ENCODE measurements around the gene PHLDA1. TPM values are rescaled to one million over a fixed set of nuclear protein-coding genes. Genes with fewer than 3 reads are reported as not detected.
A peak's percentile ranks its signal among the peaks of the same experiment; 100 is the strongest.

Gene PHLDA1
- total and polyA plus RNA-seq, 2 of the 4 experiments (the other 2 are of a cell fraction): 27.8 to 32.4 TPM

GRCh38 chr12:76038176-76038575 lies 6.6 kb upstream of the PHLDA1 start:
- POLR2A ChIA-PET (ENCODE audit: unreplicated experiment): no interaction called here
- no peak overlapping the region for H2BK120ac ChIP-seq (ENCODE audit: low read depth, low read length)
- H3K23ac ChIP-seq (ENCODE audit: low read depth, low read length): peak overlapping the region; percentile 48; the same call in 1 of the 2 replicates
- peaks cover 3% of the 10 kb centered on the region for H3K36me3 ChIP-seq (ENCODE audit: control insufficient read depth, insufficient read depth, low read length)
- no peak overlapping the region for H2BK15ac ChIP-seq (ENCODE audit: low read depth, low read length)
- DNase-seq (no peak), ATAC-seq (ENCODE audit: low read depth) (no peak)
- no peak overlapping the region for H3K4me3 ChIP-seq (ENCODE audit: insufficient read depth, low read depth, low read length)
- H3K4me1 ChIP-seq (ENCODE audit: control insufficient read depth, insufficient read depth, low read length): peaks cover 11% of the 10 kb centered on the region
- CTCF ChIA-PET: no interaction called here
- 50% methylated on average over 2 of the region's 2 CpGs; no CpG with 5 or more reads in 1 of the 2 experiments for WGBS, 2 experiments (ENCODE audit: extremely low coverage in 2 of 2, insufficient read length in 1 of 2)
- intact Hi-C loops (cut with micrococcal nuclease) (no loop called here), in situ Hi-C loops (cut with MboI; ENCODE audit: low sequenced_read_pairs) (loop anchor here (5.0 to 25.0 kb wide), 3 partner anchors 309 to 701 kb away; partner anchors contain the start of genes BBS10, CAPS2 and GLIPR1L1), dilution Hi-C loops (cut with HindIII; ENCODE audit: low sequenced_read_pairs, unreplicated experiment) (no loop called here)
- H2BK5ac ChIP-seq (ENCODE audit: low read depth, low read length, poor library complexity, severe bottlenecking): no peak overlapping the region
- peaks cover 12 to 39% of the 10 kb centered on the region in 2 experiments for H3K79me1 ChIP-seq (ENCODE audit: low read depth in 1 of 2, low read length in 2 of 2)
- H4K20me1 ChIP-seq (ENCODE audit: insufficient read depth, low read length): no peaks in the 10 kb centered on the region
- no peak overlapping the region for H4K91ac ChIP-seq (ENCODE audit: insufficient read depth, low read depth, low read length)
- H3K4ac ChIP-seq (ENCODE audit: low read depth, low read length): no peak overlapping the region
- no peak overlapping the region for H3K4me2 ChIP-seq (ENCODE audit: low read depth, low read length)
- no peak overlapping the region for H3K18ac ChIP-seq (ENCODE audit: low read depth, low read length)
- H2AK5ac ChIP-seq (ENCODE audit: low read depth, low read length): no peak overlapping the region
- no peak overlapping the region for H3K27ac ChIP-seq (ENCODE audit: insufficient read depth, low read length)
- no peaks in the 10 kb centered on the region for H3K9me3 ChIP-seq (ENCODE audit: control insufficient read depth, insufficient read depth, low read length)
- H2BK20ac ChIP-seq (ENCODE audit: low read depth, low read length): no peak overlapping the region
- no TSS peak for BruUV-seq (replicated peaks)
- TF ChIP-seq RAD21 (IDR thresholded peaks at IDR 0.05; ENCODE audit: low read length) (no peak), CTCF (conservative IDR thresholded peaks at IDR 0.05; ENCODE audit: low read depth, low read length) (no peak), RCOR1 (IDR thresholded peaks at IDR 0.05; ENCODE audit: insufficient replicate concordance, low read length) (no peak), MXI1 (IDR thresholded peaks at IDR 0.05; ENCODE audit: borderline replicate concordance, low read depth, low read length) (no peak), CHD1 (IDR thresholded peaks at IDR 0.05; ENCODE audit: low read depth, low read length) (no peak), NFE2L2 (IDR thresholded peaks at IDR 0.05; ENCODE audit: low read depth, low read length) (no peak), MAZ (IDR thresholded peaks at IDR 0.05; ENCODE audit: borderline replicate concordance, low read depth, low read length) (no peak), RFX5 (IDR thresholded peaks at IDR 0.05; ENCODE audit: low read depth, low read length) (no peak), USF2 (IDR thresholded peaks at IDR 0.05; ENCODE audit: low read depth, low read length) (no peak)
- no peak overlapping the region; the same call in 1 of the 2 replicates for H3K9ac ChIP-seq (ENCODE audit: low read depth, low read length)
- no peak overlapping the region for H2AFZ ChIP-seq (replicated peaks; ENCODE audit: low read length, poor library complexity)
- no peak overlapping the region for H4K5ac ChIP-seq (ENCODE audit: low read depth, low read length)
- no peaks in the 10 kb centered on the region for H3K27me3 ChIP-seq (ENCODE audit: control insufficient read depth, insufficient read depth, low read length)
- H3K56ac ChIP-seq (ENCODE audit: extremely low read depth, insufficient read depth, low read length): no peak overlapping the region
- no peak overlapping the region for H2AK9ac ChIP-seq (replicated peaks; ENCODE audit: low read depth, low read length, poor library complexity)
- H4K8ac ChIP-seq (ENCODE audit: low read depth in 2 of 2, low read length in 2 of 2): no peak overlapping the region
- H3K9me1 ChIP-seq (ENCODE audit: insufficient read depth, low read length): peaks cover 7% of the 10 kb centered on the region
- no peak overlapping the region for H3K14ac ChIP-seq (replicated peaks; ENCODE audit: low read depth, low read length)
